GM23248 (cell line): ENCODE data around the gene CREB3L2.

ENCODE experiments used
- EZH2 ChIP-seq: fragments of 200-600 bp; sonication (generic); IDR thresholded peaks from 2 replicates; pipeline ENCODE4 v1.6.1; 2018; ENCODE audit warnings: antibody characterized with exemption, mild to moderate bottlenecking; ENCODE audit not compliant: insufficient read depth, poor library complexity, severe bottlenecking
- EZH2phosphoT487 ChIP-seq: fragments of 200-600 bp; sonication (generic); IDR thresholded peaks from 2 replicates; pipeline ENCODE4 v1.6.1; 2018; ENCODE audit warnings: antibody characterized with exemption, moderate library complexity, mild to moderate bottlenecking, low read depth; ENCODE audit not compliant: insufficient read depth

DNA sequence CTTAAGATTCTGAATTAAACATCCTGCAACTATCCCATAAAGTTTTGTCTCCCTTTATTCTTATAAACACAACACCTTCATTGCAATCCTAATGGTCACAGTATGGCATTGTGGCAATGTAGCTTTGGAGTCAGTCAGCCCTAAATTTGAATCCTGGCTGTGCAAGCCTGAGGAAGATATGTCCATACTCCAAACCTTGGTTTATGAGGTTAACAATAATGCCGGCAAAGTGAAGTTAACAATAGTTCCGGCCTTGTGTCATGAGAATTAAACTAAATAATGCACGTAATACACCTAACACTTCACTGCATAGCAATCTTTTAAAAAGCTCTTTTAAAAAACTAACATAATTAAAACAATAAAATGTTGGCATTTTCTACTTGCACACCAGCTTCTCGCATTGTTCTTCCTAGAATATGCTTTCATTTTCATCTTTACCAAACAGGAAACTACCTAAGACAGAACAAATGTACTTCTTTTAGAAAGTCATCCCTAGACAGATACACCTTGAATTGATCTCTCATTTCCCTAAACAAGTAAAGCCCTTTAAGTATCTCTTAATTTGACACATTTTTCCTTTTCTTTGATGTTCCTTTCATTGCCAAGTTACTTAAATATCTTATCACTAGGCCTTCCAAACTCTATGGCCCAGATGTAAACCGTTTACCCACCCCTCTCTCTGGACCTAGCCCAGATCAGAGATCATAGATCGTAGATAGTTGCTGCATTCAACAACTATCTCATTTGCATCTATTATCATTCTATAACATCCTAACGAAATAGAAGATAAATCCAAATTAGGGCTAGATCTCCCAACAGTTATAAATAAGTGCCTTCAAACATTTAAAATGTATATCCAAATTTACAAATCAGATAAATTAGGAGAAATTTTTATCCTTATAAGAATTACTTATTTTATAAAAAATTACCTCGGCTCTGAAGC, 66.7 kb downstream of the CREB3L2 start:
- TF ChIP-seq EZH2phosphoT487 (no peak), EZH2 (no peak)
